ENCODE measurements around the gene MRPL20.

Gene MRPL20

GRCh38 chr1:1359664-1360468 lies 47.2 kb downstream of the MRPL20 start:
- DNase-seq: no peak

- DNase-seq: no peak
Observed at GRCh38 chr1:1359308-1359663, 47.8 kb downstream of the MRPL20 start.

GRCh38 chr1:1358433-1359271 lies 48.4 kb downstream of the MRPL20 start, which contains the start of gene MXRA8:
Gene MXRA8 (minus strand): TSS chr1:1358555. CDS start chr1:1358504, 51 bp downstream.
- no peak for DNase-seq

GRCh38 chr1:1357871-1358432 lies 49.1 kb downstream of the MRPL20 start:
- DNase-seq: no peak

- DNase-seq: no peak
Observed at GRCh38 chr1:1356796-1357401, 50.2 kb downstream of the MRPL20 start.

GRCh38 chr1:1356166-1356795 lies 50.8 kb downstream of the MRPL20 start:
- DNase-seq: no peak

GRCh38 chr1:1355416-1355815 lies 51.7 kb downstream of the MRPL20 start:
- no peak for DNase-seq

GRCh38 chr1:1354271-1355247 lies 52.5 kb downstream of the MRPL20 start:
- no peak for DNase-seq

- no peak for DNase-seq
Observed at GRCh38 chr1:1353389-1354151, 53.5 kb downstream of the MRPL20 start.

GRCh38 chr1:1352786-1353388 lies 54.2 kb downstream of the MRPL20 start:
- DNase-seq: no peak

Measured in AML-193 (cell line).